Raji (cell line): ENCODE measurements around the gene TIAM2.

Experiments
- POLR2A ChIP-seq: IDR thresholded peaks from 2 replicates; pipeline ENCODE4 v1.6.1; 2011; ENCODE audit warnings: low read depth, low read length, control low read depth; ENCODE audit not compliant: insufficient read depth

Gene TIAM2

DNA sequence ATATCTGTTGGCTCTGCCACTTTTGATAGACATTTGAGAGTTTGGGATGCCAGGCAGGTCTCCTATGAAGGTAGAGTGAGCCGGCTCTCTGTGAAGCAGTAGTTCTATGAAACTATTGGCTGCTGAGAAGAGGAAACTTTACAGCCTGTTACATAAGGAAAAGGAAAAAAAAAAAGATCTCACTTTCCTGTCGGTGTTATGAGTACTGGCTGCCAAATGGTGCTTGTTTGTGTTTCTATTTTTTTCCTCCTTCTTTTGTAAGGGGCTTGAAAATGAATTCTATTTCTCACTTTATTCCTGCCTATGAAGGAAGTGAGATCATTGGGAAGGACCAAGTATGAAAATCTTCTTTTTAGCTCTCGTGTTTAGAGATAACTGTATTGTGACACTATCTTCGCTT, 195.6 kb downstream of the TIAM2 start:
- TF ChIP-seq POLR2A: no peak

DNA sequence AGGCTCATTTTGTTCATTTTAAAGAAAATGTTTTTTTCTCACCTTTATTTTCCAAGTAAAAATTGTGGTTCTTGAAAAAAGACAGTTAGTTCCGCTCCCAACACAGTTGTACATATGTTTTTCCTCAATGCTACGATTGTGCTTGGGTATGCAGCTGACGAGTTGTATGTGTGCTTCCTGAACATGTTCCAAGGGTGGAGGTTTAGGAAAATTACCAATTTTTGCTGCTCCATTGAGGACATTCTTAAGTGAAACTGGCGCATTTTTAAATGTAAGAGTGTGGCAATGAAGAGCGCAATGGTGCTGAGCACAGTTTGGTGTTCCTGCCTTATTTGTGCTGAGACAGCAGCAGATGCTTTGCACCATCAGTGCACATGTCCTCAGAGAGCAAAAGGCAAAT, 198.4 kb downstream of the TIAM2 start:
- TF ChIP-seq POLR2A: no peak

DNA sequence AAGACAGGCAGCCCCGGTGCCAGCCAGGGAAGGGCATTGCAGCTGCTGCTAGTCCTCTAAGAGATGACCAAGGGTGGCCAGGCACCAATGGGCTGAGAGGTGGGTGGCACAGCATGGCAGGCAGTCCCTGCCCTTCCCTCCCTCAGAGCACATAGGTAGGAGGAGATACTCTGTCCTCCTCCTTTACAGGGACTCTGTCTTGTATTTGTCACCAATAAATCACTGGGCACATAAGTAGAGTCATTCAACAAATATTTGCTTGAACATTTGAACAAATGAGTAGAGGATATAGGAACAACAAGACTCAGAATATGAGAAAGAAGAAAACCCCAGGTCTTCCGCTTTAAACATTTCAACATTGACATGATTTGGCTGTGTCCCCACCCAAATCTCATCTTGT, 199.3 kb downstream of the TIAM2 start:
- TF ChIP-seq POLR2A: no peak

DNA sequence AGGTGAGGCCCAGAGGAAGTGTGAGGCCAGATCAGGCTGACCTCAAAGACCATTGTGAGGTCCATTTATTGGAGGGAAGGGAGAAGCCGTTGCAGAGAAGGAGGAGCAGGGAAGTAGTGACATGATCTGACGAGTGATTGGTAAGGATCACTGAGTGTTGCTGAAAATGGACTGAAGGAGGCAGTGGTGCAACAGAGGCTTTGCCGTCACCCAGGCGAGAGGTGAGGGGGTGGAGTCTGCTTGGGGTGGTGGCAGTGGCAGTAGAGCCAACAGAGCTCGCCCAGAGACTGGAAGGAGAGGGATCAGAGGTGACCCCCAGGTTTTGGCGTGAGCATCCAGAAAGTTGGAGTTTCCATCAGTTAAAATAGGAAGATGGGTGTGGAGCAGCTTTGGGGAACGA, 200.8 kb downstream of the TIAM2 start:
- no peak for TF ChIP-seq POLR2A

DNA sequence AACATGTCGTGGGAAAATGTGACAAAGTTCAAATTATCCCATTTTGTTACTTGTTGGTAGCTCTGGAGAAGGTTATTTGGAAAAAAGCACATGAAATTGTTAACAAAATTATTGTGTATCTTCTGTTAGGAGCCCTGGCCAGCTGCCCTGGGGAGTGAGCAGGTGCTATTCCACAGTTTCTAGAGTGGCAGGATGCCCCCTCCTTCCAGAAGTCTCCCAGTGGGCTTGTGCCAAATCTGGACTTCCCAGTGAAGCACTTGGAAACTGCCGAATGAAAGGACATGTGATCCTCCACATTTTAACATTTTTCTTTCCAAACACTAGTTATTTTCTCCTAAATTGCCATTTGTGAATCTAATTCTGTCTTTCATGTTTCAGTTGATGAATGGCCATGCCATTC, 201.8 kb downstream of the TIAM2 start:
- TF ChIP-seq POLR2A: no peak

DNA sequence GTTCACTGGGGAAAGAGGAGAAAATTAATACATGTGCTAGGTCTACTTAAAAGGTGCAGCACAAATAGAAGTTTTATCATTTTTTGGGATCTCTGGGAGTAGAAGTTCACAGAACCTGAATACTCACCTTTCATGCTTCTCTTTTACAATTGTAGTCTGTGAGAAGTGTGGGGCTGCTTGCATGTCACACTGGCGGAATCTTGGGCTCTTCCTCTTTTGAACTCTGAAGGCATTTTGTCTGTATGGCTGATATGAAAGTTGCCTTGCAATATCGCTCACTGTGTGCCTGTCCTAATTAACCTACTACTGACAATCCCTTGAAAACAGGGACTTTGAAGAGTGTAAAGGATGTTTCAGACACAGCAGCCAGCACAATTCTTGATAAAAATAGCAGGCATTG, 202.8 kb downstream of the TIAM2 start:
- TF ChIP-seq POLR2A: no peak

DNA sequence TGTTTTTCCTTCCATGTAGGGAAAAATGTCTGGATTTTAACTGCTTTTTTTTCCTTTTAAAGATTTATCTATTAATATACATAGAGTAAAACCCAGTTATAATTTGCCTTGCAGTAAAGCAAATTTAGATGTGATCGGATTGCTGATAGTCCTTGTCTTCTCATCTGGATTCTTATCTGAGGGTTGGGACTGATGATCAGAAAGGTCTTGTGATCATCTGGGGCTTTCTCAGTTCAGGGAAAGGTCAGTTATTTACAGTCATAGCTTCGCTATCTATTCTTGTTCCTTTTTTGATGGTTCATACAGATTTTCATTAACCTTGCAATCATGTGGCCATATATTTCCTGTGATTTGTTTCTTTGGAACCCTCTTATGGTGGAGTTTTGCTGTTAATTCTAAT, 204.9 kb downstream of the TIAM2 start:
- TF ChIP-seq POLR2A: no peak

DNA sequence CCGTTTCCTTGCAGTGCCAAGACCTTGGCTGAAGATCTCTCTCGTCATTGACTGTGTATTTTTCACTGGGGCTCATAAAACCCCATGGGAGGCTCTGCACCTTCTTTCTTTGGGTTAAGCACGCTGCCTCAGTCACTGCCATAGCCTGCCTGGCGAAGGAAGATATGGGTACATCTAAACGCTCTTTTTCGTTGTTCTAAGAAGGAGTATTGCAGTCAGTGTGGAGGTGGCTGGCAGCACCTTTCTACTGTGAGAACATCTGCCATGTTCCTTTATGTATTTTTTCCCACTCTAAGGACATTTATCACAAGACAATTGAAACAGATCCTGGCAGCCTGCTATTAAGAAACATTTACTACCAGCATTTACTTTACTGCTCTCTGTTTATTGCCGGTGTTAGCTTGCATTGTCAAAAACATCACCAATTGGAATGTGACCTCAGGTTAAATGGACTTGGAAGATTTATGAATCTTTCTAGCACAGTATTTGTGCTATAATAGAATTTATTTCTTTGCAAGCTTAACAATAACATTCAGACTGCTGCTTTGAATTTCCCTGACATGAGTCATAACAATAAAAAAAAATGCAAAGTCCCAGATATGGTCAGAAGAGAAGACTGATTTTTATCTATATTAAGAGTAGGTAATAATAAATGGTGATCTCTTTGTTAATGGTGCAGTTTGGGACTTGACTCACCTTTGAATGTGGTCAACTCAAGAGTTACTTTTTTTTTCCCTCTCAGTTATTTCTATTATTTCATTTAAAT, 206.5 kb downstream of the TIAM2 start:
- TF ChIP-seq POLR2A: no peak

DNA sequence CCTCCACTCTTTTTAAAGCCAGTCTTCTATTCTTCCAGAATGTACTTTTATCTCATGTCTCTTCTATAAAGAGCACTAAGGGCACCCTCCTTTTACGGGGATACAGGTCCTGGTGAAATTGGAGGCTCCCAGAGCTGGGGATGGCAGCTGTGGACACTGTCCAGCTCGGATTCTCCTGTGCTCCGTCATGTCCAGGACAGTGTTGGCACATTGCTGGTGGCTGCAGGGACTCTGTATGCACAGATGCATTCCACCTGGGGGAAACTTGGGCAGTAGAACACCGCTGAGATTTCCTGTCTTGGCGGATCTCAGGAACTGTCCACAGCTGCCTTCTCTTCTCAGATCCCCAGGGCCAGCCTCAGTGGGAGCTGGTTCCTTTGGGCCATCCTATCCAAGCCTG, 212.1 kb downstream of the TIAM2 start:
- TF ChIP-seq POLR2A: no peak

DNA sequence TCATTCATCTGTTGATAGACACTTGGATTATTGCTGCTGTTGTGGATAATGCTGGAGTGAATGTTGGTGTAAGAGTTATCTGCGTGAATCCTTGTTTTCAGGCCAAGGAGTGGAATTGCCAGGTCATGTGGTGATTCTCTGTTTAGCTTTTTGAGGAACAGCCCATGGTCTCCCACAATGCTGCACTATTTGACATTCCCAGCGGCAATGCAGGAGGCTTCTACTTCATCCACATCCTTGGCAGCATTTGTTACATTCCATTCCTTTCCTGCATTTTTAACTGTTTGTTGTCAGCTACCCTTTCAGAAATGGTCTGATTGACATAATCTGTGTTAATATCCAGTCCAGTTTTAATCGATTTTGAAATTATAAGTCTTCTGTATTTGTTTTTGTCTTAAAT, 217.0 kb downstream of the TIAM2 start:
- no peak for TF ChIP-seq POLR2A

DNA sequence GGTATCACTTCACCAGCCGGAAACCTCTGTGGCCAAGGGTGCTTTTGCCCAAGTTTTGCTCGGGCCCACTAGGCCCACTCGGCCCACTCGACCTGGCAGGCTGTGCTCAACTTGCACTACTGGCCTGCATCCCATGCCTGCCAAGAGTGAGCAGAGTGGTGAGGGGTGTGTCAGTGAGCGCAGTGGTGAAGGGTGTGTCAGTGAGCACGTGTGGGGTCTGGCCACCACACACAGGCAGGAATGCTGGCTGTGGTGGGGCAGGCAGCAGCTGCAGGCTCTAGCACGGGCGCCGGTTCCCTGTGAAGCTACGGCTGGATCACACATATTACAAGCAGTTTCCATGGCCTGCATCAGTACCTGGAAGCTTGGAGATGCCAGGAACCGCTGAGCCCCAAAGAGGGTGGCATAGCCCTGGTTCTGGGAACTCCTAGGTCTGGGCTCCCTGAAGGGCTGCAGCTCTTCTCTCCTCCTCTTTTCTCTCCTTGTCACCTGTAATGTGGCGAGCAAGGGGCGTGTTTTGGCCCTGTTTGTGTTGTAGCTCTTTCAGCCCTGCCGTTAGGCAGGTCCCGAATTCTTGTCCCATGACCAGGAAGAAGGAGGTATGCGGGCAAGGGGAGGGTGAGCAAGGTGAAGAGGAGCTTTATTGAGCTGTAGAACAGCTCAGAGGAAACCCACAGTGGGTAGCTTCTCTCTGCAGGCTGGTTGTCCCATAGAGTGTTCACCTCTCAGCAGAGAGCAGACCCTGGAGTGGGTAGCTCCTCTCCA, 217.7 kb downstream of the TIAM2 start:
- no peak for TF ChIP-seq POLR2A

DNA sequence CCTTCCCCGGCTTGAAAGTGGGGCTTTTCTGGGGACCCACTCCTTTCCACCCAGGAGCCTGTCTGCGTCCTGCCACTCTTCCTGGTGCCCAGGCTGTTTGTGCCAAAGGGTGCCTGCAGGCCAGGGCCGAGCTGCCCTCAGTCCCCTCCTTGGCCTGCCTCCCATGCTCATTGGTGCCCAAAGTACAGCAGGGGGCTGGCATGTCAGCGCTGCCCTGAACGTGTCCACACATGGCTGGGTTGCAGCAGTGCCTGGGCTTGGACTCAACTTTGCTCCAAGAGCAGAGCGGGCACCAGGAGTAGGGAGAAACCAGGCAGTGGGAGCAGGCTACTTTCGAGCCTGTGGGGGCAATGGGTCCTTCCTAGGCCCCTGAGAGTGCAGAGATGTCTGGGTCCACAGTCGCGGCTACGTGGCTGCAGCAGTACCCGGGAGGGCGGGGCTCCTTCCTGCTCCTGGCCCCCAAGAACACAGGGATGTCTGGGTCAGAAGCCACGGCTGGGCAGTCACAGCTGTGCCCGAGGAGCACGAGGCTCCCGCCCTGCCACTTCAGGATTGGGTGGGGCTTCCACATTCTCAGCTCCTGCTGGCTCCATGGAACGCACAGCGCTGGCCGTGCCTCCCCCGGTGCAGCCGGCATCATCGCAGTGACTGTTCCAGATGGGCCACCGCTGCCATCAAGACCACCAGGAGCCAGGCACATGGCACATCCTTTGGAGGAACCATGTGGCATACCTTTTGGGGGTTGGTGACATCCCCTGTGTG, 218.7 kb downstream of the TIAM2 start:
- TF ChIP-seq POLR2A: no peak

DNA sequence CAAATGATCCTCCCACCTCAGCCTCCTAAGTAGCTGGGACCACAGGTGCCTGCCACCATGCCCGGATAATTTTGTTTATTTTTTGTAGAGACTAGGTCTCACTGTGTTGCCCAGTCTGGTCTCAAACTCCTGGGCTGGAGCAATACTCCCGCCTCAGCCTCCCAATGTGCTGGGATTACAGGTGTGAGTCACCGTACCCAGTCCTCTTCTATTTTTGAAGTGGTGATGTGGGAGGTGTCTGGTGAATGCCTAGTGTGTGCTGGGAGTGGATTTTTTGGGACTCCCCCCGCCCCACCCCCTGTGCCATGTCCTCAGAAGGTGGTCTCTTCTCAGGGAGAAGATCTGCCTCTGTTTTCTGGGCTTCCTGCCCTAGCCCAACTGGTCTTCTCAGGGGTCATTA, 220.8 kb downstream of the TIAM2 start:
- TF ChIP-seq POLR2A: no peak

DNA sequence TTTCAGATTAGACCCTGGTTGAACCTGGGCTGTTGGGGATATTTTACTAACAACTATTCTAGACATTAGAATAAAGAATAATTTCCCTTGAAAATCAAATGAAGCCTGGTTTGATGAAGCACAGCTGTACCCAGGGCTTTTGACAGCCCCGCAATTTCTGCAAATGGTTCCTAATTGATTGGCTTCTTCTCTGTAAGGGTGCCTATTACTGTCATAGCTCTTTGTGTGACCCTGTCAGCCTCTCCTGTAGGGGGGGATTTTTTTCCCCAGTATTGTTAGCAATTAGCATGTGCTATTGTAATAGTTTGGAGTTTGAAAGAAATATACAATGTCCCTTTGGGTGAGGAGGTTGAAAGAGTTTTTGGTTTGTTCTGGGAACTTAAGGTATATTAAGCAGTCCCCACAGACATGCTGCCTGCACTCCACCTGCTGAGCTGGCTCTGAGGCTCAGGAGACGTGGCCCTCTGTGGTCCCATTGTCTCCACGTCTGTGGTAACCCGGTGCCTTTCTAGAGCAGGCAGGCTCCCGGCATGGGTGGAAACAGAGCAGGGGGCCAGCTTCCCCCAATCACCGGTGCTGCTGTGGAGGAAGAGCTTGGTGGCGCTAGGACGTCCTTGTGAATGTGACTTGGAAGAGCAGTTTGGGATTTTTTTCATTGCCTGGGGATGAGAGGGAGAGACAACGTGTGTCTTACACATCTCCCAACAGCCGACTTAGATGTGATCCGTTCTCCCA, 221.4 kb downstream of the TIAM2 start:
- no peak for TF ChIP-seq POLR2A

DNA sequence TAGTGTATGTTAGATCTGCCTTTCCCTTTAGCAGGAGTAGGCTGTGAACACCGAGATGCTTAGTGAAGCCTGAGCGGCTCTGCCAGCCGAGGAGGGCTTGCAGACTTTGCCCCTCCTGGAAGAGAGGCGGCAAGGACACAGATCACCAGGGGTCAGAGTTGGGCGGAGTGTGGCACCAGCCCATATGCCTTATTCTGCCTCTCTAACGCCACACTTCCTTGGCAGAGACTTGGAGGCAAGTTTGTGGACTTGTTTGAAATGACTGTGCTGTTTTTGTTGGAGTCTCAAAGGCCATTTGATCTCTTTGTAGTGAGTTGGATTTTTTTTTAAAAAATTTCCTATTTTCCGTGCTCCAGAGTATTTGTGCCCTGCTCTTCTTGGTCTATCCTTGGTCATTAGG, 224.2 kb downstream of the TIAM2 start:
- no peak for TF ChIP-seq POLR2A
